ENCODE results near the gene MBD4. TPM values are rescaled to one million over a fixed set of nuclear protein-coding genes. Genes with fewer than 3 reads are reported as not detected.
"Not testable (repeated sequence)": the region's sequence is repeated elsewhere in the genome, so short reads cannot be mapped to it uniquely, and the experiment has no call there.

The MBD4 gene
- total and polyA plus RNA-seq, 2 experiments from 2014 or later: 33.9 to 59.3 TPM

- 0 out of 2 replicates have a peak overlapping the region, but pooled peaks have one; percentile 63 for H3K27ac Mint-ChIP-seq
- H3K36me3 ChIP-seq (ENCODE audit: insufficient read depth); H3K4me3 Mint-ChIP-seq: not testable (repeated sequence)
Measured at GRCh38 chr3:129393760-129394564, 45.8 kb downstream of the MBD4 start.

GRCh38 chr3:129393271-129393670 is 46.5 kb downstream of the MBD4 start:
- Histone ChIP-seq H3K4me1 (ENCODE audit: insufficient read depth) (peaks cover 3% of the 10 kb centered on the region; the same call in 1 of the 2 replicates), H3K27ac (ENCODE audit: low read depth) (no peak overlapping the region), H3K9me2 (ENCODE audit: insufficient read depth) (no peaks in the 10 kb centered on the region), H3F3A (replicated peaks; ENCODE audit: low read depth) (no peaks in the 10 kb centered on the region), H3K36me3 (ENCODE audit: insufficient read depth) (peaks cover 8% of the 10 kb centered on the region; the same call in 1 of the 2 replicates), H3K79me2 (replicated peaks; ENCODE audit: insufficient read depth) (peaks cover 36% of the 10 kb centered on the region), H2AFZ (no peak overlapping the region), H3K4me2 (no peak overlapping the region), H3K4me3 (no peak overlapping the region), H4K20me1 (replicated peaks; ENCODE audit: insufficient read depth) (peaks cover 8% of the 10 kb centered on the region; the same call in 1 of the 2 replicates), H3K27me3 (ENCODE audit: insufficient read depth) (no peaks in the 10 kb centered on the region)
- H3K27me3 Mint-ChIP-seq (ENCODE audit: insufficient read depth, low read depth, poor library complexity): peaks cover 3% of the 10 kb centered on the region
- DNase-seq (ENCODE audit: low spot score) (no peak), ATAC-seq (no peak)
- H3K36me3 Mint-ChIP-seq (ENCODE audit: low read depth): peaks cover 57% of the 10 kb centered on the region
- peaks cover 6% of the 10 kb centered on the region for H3K4me1 Mint-ChIP-seq
- H3K4me3 Mint-ChIP-seq: no peak overlapping the region
- H3K27ac Mint-ChIP-seq: no peak overlapping the region
- H3K9me3 Mint-ChIP-seq: no peaks in the 10 kb centered on the region
- TF ChIP-seq STAT1 (IDR thresholded peaks at IDR 0.05; ENCODE audit: unreplicated experiment) (no peak), EZH2 (IDR thresholded peaks at IDR 0.05; ENCODE audit: low read depth, unreplicated experiment) (no peak), ZNF462 (CRISPR knock-in tag; IDR thresholded peaks at IDR 0.05) (no peak), CTCF (conservative IDR thresholded peaks at IDR 0.05; ENCODE audit: low read depth in 2 of 2) (no peak), REST (IDR thresholded peaks at IDR 0.05; ENCODE audit: unreplicated experiment) (no peak), ZNF114 (CRISPR knock-in tag; IDR thresholded peaks at IDR 0.05) (no peak), EZH2phosphoT487 (IDR thresholded peaks at IDR 0.05; ENCODE audit: unreplicated experiment) (no peak)

More at GRCh38 chr3:129393760-129394564, 45.8 kb downstream of the MBD4 start:
- DNase-seq (ENCODE audit: low spot score); H3F3A ChIP-seq (replicated peaks; ENCODE audit: low read depth); ATAC-seq; H3K4me3 ChIP-seq; H3K4me1 ChIP-seq (ENCODE audit: insufficient read depth); H3K4me2 ChIP-seq; H2AFZ ChIP-seq; H3K27ac ChIP-seq (ENCODE audit: low read depth); H3K27me3 ChIP-seq (ENCODE audit: insufficient read depth); H3K27me3 Mint-ChIP-seq (ENCODE audit: insufficient read depth, low read depth, poor library complexity); H3K9me2 ChIP-seq (ENCODE audit: insufficient read depth); H3K9me3 Mint-ChIP-seq: not testable (repeated sequence)
- Mint-ChIP-seq H3K4me1 (peaks cover 12% of the 10 kb centered on the region), H3K36me3 (ENCODE audit: low read depth) (peaks cover 50% of the 10 kb centered on the region)
- H3K79me2 ChIP-seq (replicated peaks; ENCODE audit: insufficient read depth): peaks cover 43% of the 10 kb centered on the region
- peaks cover 13% of the 10 kb centered on the region; the same call in 1 of the 2 replicates for H4K20me1 ChIP-seq (replicated peaks; ENCODE audit: insufficient read depth)
